RPMI7951 (cell line): ENCODE data around the gene HBM. TPM values are rescaled to one million over a fixed set of nuclear protein-coding genes. Genes with fewer than 3 reads are reported as not detected.
"Not testable (repeated sequence)": the region's sequence is repeated elsewhere in the genome, so short reads cannot be mapped to it uniquely, and the experiment has no call there.

ENCODE experiments used
- DNase-seq: peaks from one replicate; pipeline ENCODE4 v3.0.0-alpha.2; 2012; ENCODE audit warnings: low read depth
- total RNA-seq: library from RNA; depleted of rRNA; stranded (reverse); fragments of >200 nt; shearing (Covaris generic); gene quantifications from 2 replicates; pipeline ENCODE4 v1.2.3, GENCODE V29; 2014

Gene HBM
- total RNA-seq, 1 experiment from 2014 or later, result not detected

GRCh38 chr16:169014-169413 lies 3.2 kb downstream of the HBM start:
- DNase-seq, result no peak

GRCh38 chr16:170088-170507 lies 4.3 kb downstream of the HBM start:
- DNase-seq, result peak; percentile 15

DNA sequence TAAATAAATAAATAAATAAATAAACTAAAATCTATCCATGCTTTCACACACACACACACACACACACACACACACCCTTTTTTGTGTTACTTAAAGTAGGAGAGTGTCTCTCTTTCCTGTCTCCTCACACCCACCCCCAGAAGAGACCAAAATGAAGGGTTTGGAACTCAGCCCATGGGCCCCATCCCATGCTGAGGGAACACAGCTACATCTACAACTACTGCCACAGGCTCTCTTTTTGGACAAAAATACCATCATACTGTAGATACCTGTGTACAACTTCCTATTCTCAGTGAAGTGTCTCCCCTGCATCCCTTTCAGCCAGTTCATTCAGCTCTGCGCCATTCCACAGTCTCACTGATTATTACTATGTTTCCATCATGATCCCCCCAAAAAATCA lies 5.0 kb downstream of the HBM start:
- no peak for DNase-seq

DNA sequence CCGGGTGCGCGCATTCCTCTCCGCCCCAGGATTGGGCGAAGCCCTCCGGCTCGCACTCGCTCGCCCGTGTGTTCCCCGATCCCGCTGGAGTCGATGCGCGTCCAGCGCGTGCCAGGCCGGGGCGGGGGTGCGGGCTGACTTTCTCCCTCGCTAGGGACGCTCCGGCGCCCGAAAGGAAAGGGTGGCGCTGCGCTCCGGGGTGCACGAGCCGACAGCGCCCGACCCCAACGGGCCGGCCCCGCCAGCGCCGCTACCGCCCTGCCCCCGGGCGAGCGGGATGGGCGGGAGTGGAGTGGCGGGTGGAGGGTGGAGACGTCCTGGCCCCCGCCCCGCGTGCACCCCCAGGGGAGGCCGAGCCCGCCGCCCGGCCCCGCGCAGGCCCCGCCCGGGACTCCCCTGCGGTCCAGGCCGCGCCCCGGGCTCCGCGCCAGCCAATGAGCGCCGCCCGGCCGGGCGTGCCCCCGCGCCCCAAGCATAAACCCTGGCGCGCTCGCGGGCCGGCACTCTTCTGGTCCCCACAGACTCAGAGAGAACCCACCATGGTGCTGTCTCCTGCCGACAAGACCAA lies 6.7 kb downstream of the HBM start, which contains the start of gene HBA2:
HBA2 (plus strand) TSS at position 503 of the 568 bp plus-strand sequence; CDS start at position 540, 37 bp downstream.
- not testable (repeated sequence) for DNase-seq

- not testable (repeated sequence) for DNase-seq
These were observed 7.6 kb downstream of the HBM start for GRCh38 chr16:173211-173854.

GRCh38 chr16:173928-174769 lies 8.4 kb downstream of the HBM start:
- not testable (repeated sequence) for DNase-seq

GRCh38 chr16:175011-175949 lies 9.5 kb downstream of the HBM start:
- no peak for DNase-seq

- not testable (repeated sequence) for DNase-seq
These were observed 10.2 kb downstream of the HBM start for GRCh38 chr16:176006-176405.

DNA sequence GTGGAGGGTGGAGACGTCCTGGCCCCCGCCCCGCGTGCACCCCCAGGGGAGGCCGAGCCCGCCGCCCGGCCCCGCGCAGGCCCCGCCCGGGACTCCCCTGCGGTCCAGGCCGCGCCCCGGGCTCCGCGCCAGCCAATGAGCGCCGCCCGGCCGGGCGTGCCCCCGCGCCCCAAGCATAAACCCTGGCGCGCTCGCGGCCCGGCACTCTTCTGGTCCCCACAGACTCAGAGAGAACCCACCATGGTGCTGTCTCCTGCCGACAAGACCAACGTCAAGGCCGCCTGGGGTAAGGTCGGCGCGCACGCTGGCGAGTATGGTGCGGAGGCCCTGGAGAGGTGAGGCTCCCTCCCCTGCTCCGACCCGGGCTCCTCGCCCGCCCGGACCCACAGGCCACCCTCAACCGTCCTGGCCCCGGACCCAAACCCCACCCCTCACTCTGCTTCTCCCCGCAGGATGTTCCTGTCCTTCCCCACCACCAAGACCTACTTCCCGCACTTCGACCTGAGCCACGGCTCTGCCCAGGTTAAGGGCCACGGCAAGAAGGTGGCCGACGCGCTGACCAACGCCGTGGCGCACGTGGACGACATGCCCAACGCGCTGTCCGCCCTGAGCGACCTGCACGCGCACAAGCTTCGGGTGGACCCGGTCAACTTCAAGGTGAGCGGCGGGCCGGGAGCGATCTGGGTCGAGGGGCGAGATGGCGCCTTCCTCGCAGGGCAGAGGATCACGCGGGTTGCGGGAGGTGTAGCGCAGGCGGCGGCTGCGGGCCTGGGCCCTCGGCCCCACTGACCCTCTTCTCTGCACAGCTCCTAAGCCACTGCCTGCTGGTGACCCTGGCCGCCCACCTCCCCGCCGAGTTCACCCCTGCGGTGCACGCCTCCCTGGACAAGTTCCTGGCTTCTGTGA lies 11.0 kb downstream of the HBM start, which contains the start of gene HBA1:
HBA1 (plus strand) TSS at position 204 of the 906 bp plus-strand sequence; CDS start at position 241, 37 bp downstream.
- not testable (repeated sequence) for DNase-seq

- DNase-seq, result peak; percentile 34
These were observed 11.6 kb downstream of the HBM start for GRCh38 chr16:177394-177822.

- no peak for DNase-seq
These were observed 12.3 kb downstream of the HBM start for GRCh38 chr16:177981-178667.

DNA sequence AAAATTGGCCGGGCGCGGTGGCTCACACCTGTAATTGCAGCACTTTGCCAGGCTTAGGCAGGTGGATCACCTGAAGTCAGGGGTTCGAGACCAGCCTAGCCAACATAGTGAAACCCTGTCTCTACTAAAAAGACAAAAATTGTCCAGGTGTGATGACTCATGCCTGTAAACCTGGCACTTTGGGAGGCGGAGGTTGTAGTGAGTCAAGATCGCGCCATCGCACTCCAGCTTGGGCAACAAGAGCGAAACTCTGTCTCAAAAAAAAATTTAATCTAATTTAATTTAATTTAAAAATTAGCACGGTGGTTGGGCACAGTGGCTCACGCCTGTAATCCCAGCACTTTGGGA lies 12.9 kb downstream of the HBM start:
- DNase-seq, result no peak

DNA sequence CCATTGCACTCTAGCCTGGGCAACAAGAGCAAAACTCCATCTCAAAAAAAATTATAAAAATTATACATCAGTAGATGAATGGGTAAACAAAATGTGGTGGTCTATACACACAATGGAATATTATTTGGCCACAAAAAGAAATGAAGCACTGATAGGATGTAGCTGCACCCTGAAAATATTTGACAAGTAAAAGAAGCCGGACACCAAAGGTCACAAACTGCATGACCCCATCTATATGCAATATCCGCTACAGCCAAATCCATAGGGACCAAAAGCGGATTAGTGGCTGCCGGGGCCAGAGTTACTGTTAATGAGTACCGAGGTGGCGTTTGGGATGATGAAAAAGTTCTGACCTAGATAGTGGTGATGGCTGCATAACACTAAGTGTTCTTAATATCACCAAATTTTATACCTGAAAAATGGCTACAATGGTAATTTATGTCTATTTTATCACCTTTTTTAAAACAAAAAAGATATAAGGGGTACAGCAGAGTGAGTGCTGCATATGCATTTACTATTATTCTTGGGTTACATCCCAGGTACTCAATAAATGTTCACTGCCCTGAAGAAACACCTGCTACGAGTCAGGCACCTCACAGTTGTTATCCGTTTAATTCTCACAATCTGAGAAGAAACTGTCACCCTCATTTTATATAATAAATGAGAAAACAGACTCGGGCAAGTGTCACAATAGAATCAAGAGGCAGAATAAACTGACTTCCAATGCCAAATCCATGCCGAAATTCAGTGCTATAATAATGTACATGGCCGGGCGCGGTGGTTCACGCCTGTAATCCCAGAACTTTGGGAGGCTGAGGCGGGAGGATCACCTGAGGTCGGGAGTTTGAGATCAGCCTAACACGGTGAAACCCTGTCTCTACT lies 13.7 kb downstream of the HBM start:
- DNase-seq, result no peak

- no peak for DNase-seq
These were observed 14.4 kb downstream of the HBM start, which contains the start of gene HBQ1 for GRCh38 chr16:180101-180675. TSS of gene HBQ1 (plus strand) at chr16:180459. CDS start at chr16:180487, 28 bp downstream.

DNA sequence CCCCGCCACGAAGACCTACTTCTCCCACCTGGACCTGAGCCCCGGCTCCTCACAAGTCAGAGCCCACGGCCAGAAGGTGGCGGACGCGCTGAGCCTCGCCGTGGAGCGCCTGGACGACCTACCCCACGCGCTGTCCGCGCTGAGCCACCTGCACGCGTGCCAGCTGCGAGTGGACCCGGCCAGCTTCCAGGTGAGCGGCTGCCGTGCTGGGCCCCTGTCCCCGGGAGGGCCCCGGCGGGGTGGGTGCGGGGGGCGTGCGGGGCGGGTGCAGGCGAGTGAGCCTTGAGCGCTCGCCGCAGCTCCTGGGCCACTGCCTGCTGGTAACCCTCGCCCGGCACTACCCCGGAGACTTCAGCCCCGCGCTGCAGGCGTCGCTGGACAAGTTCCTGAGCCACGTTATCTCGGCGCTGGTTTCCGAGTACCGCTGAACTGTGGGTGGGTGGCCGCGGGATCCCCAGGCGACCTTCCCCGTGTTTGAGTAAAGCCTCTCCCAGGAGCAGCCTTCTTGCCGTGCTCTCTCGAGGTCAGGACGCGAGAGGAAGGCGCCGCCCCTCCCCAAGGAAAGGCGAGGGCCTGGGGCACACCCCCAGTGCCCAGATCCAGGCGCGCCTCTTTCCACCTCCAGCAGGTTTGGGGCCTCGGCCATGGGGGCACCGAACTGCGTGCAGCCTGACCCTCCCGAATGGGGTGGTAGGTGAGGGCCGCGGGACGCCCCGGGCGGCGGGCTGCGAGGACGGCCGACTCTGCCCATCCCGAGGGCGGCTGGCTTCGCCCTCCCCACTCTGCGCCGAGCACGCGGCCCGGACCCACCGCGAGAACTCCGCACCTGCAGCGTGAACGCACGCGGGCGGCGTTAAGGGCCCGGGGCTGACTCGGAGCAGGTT lies 15.1 kb downstream of the HBM start:
- DNase-seq, result peak; percentile 38

- no peak for DNase-seq
These were observed 15.8 kb downstream of the HBM start for GRCh38 chr16:181565-182021.

GRCh38 chr16:183005-183404 lies 17.2 kb downstream of the HBM start:
- DNase-seq, result no peak
